ENCODE measurements around the gene TNS3.

DNA sequence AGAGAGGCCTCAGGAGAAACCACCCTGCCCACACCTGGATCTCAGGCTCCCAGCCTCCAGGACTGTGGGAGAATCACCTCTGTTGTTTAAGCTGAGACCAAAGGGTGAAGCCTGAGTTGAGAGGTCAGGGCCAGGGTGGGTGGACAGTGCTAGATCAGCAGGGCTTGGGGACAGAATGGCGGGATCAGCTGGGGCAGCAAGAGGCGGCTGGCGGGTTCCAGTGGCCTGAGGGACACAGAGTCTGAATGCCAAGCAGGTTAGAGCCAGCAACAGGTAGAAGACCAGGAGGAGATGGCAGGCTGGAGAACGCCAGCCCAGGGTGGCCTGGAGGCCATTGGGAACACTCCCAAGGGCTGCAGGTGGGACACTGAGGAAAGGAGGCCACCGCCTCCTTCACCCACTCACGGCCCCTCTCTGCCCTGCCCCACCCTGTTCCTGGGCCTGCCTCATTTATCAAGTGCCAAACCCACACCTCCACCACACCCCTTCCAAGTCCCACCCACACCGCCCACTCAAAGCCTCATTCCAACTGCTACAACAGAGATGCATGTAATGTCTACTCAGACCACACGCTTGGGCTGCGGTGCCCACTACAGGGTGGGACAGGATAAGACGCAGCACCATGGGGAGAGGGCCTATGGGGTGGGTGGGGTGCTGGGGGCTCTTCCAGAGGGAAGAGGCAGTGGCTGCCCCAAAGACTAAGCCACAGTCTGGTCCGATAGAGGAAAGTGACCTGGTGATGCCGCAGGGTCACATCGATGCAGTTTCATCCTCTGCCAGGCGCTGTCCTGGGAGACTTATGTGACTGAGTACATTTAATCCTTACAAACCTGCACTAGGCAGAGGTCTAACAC is 173.9 kb downstream of the TNS3 start:
- no peak for TF ChIP-seq POLR2A (IDR thresholded peaks at IDR 0.05; ENCODE audit: low read length)
- no peak for TF ChIP-seq GATA1 (IDR thresholded peaks at IDR 0.05; ENCODE audit: low read depth, low read length)
